ENCODE results near the gene JUP. TPM values are rescaled to one million over a fixed set of nuclear protein-coding genes. Genes with fewer than 3 reads are reported as not detected.
"Not testable (repeated sequence)": the region's sequence is repeated elsewhere in the genome, so short reads cannot be mapped to it uniquely, and the experiment has no call there.

The JUP gene
- total RNA-seq, 2 donors from 2014 or later, result 234 to 256 TPM

- DNase-seq (ENCODE audit: low spot score), result no peak
- peak overlapping the region; percentile 97 for H3K27ac ChIP-seq
- H3K4me1 ChIP-seq, result peaks cover 0 to 98% of the 10 kb centered on the region in 2 donors
- TF ChIP-seq CTCF (IDR thresholded peaks at IDR 0.05), result no peak
- no peaks in the 10 kb centered on the region for H3K9me3 ChIP-seq
- H3K27me3 ChIP-seq, result no peaks in the 10 kb centered on the region
- no peak overlapping the region for H3K4me3 ChIP-seq
- no peaks in the 10 kb centered on the region for H3K36me3 ChIP-seq
Measured at GRCh38 chr17:41779954-41780353, 6.6 kb downstream of the JUP start.

- Histone ChIP-seq H3K9me3 (no peaks in the 10 kb centered on the region), H3K27ac (peak overlapping the region; percentile 97), H3K4me3 (peak overlapping the region in 1 of 2 donors; percentile 15), H3K27me3 (no peaks in the 10 kb centered on the region), H3K36me3 (peaks cover 5% of the 10 kb centered on the region), H3K4me1 (peaks cover 0 to 98% of the 10 kb centered on the region in 2 donors)
- no peak for TF ChIP-seq CTCF (IDR thresholded peaks at IDR 0.05)
- DNase-seq (ENCODE audit: low spot score), result peak; percentile 79
Measured at GRCh38 chr17:41777574-41778188, 8.8 kb downstream of the JUP start.

- Histone ChIP-seq H3K27ac (peak overlapping the region; percentile 97), H3K4me3 (peak overlapping the region in 1 of 2 donors; percentile 15), H3K4me1 (peaks cover 0 to 98% of the 10 kb centered on the region in 2 donors), H3K36me3 (peaks cover 8% of the 10 kb centered on the region), H3K27me3 (no peaks in the 10 kb centered on the region), H3K9me3 (no peaks in the 10 kb centered on the region)
- no peak for DNase-seq (ENCODE audit: low spot score)
- peak; percentile 41 to 69 for TF ChIP-seq CTCF (IDR thresholded peaks at IDR 0.05)
Measured at GRCh38 chr17:41777157-41777573, 9.3 kb downstream of the JUP start.

GRCh38 chr17:41776262-41776900 is 10.1 kb downstream of the JUP start:
- H3K27me3 ChIP-seq; H3K9me3 ChIP-seq; H3K4me3 ChIP-seq; DNase-seq (ENCODE audit: low spot score): not testable (repeated sequence)
- Histone ChIP-seq H3K27ac (peak overlapping the region; percentile 97), H3K36me3 (peaks cover 16% of the 10 kb centered on the region), H3K4me1 (peaks cover 0 to 92% of the 10 kb centered on the region in 2 donors)

- H3K27me3 ChIP-seq, result no peaks in the 10 kb centered on the region
- H3K27ac ChIP-seq, result peak overlapping the region; percentile 97
- no peak for DNase-seq (ENCODE audit: low spot score)
- H3K4me1 ChIP-seq, result peaks cover 0 to 84% of the 10 kb centered on the region in 2 donors
- no peaks in the 10 kb centered on the region for H3K9me3 ChIP-seq
- no peak for TF ChIP-seq CTCF (IDR thresholded peaks at IDR 0.05)
- peaks cover 24% of the 10 kb centered on the region for H3K36me3 ChIP-seq
- no peak overlapping the region for H3K4me3 ChIP-seq
Measured at GRCh38 chr17:41775394-41776226, 10.9 kb downstream of the JUP start.

- H3K27ac ChIP-seq, result peak overlapping the region; percentile 97
- no peaks in the 10 kb centered on the region for H3K27me3 ChIP-seq
- DNase-seq (ENCODE audit: low spot score), result no peak
- peaks cover 0 to 65% of the 10 kb centered on the region in 2 donors for H3K4me1 ChIP-seq
- no peak overlapping the region for H3K4me3 ChIP-seq
- TF ChIP-seq CTCF (IDR thresholded peaks at IDR 0.05), result no peak
- H3K9me3 ChIP-seq, result no peaks in the 10 kb centered on the region
- peaks cover 42% of the 10 kb centered on the region for H3K36me3 ChIP-seq
Measured at GRCh38 chr17:41773731-41774193, 12.7 kb downstream of the JUP start.

Measured in right atrium auricular region (tissue), 2 donors.